GM20000 (cell line): Measurements from ENCODE around the gene UVSSA.
"Not testable (repeated sequence)": the region's sequence is repeated elsewhere in the genome, so short reads cannot be mapped to it uniquely, and the experiment has no call there.

Experiments used
- DNase-seq: peaks from one replicate; pipeline ENCODE4 v3.0.0; 2012; ENCODE audit warnings: low spot score
- TF ChIP-seq, protein P1 (sequence below): IDR thresholded peaks from 2 replicates; pipeline ENCODE4 v1.5.1; 2012; ENCODE audit warnings: mild to moderate bottlenecking, control low read depth; ENCODE audit errors: extremely low read depth, missing control alignments

Gene UVSSA

DNA sequence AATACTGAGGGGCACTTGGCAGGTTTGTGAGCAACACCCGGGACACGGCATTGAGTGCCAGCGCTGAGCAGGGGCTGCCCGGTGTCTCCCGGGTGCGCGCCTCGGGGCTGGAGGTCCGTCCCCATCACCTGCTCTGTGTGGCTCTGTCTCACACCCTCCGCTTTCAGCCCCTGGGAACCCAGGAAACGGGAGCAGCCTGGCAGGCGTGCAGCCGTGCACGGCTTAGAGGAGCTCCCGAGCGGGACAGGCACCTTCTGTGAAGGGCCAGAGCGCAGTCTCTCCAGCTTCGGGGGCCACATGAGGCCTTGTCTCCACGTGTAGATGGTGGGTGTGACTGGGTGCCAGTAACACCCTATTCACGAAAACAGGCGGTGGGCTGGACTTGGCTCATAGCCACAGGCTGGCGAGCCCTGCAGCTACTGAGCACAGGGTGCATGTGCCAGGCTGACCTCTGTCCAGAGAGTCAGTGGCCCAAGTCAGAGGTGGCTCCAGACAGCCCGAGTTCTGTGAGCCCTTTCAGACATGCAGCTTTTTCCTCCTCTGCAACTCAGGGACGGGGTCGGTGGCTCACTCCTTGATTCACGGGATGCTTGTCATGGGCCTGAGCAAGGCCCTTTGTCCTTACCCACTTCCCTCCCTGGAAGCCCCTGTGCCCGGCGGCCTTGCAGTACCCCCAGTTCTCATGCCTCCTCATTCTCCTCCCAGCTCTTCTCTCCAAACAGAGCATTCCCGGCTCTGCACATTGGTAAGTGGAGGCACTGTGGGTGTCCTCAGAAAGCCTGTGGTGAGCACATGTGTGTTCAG lies 23.5 kb downstream of the UVSSA start:
- TF ChIP-seq, protein P1, sequence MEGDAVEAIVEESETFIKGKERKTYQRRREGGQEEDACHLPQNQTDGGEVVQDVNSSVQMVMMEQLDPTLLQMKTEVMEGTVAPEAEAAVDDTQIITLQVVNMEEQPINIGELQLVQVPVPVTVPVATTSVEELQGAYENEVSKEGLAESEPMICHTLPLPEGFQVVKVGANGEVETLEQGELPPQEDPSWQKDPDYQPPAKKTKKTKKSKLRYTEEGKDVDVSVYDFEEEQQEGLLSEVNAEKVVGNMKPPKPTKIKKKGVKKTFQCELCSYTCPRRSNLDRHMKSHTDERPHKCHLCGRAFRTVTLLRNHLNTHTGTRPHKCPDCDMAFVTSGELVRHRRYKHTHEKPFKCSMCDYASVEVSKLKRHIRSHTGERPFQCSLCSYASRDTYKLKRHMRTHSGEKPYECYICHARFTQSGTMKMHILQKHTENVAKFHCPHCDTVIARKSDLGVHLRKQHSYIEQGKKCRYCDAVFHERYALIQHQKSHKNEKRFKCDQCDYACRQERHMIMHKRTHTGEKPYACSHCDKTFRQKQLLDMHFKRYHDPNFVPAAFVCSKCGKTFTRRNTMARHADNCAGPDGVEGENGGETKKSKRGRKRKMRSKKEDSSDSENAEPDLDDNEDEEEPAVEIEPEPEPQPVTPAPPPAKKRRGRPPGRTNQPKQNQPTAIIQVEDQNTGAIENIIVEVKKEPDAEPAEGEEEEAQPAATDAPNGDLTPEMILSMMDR = no peak
- no peak for DNase-seq

DNA sequence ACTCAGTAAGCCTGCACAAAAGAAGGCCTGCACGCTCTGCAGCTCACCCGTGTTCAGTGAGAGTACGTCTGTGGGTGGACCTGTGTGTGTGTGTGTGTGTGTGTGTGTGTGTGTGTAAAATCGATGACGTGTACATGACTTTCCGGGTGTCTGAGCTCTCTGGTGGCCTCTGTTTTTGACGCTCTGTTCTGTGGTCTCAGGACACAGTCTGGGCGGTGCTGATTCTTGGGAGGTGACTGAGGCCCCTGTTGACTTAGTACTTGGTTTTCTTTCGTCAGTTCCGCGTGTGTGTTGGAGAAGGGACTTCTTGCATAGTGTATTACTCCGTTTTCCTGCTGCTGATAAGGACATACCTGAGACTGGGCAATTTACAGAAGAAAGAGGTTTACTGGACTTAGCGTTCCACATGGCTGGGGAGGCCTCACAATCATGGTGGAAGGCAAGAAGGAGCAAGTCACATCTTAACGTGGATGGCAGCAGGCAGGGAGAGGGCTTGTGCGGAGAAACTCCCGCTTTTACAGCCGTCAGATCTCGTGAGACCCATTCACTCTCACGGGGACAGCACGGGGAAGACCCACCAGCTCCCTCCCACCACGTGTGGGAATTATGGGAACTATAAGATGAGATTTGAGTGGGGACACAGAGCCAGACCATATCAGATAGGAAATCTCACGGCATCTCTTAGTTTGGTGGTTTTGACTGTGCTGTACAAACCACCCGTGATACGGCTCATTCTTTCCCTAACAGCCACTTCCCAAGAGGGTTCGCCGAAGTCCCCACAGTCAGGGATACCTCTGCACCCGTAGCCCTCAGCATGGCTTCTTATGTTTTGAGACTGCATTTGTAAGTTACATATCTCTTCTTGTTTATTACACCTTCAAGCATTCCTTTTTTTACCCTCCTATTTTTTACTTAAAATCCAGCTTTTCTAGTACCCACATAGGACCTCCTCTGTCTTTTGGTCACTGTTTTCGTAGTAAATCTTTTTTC lies 24.5 kb downstream of the UVSSA start:
- DNase-seq = no peak
- TF ChIP-seq, protein P1 = no peak

DNA sequence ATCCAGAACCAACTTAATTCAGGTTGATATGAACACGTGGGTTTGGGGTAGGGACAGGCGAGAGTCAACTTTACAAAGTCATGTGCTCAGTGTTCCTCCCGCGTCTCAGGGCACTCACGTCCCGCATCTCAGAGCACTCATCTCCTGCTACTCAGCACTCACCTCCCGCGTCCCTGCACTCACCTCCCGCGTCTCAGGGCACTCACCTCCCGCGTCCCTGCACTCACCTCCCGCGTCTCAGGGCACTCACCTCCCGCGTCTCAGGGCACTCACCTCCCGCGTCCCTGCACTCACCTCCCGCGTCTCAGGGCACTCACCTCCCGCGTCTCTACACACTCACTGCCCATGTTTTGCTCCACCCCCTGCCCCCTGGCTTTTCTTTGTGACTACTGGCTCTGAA lies 25.6 kb downstream of the UVSSA start:
- not testable (repeated sequence) for DNase-seq

DNA sequence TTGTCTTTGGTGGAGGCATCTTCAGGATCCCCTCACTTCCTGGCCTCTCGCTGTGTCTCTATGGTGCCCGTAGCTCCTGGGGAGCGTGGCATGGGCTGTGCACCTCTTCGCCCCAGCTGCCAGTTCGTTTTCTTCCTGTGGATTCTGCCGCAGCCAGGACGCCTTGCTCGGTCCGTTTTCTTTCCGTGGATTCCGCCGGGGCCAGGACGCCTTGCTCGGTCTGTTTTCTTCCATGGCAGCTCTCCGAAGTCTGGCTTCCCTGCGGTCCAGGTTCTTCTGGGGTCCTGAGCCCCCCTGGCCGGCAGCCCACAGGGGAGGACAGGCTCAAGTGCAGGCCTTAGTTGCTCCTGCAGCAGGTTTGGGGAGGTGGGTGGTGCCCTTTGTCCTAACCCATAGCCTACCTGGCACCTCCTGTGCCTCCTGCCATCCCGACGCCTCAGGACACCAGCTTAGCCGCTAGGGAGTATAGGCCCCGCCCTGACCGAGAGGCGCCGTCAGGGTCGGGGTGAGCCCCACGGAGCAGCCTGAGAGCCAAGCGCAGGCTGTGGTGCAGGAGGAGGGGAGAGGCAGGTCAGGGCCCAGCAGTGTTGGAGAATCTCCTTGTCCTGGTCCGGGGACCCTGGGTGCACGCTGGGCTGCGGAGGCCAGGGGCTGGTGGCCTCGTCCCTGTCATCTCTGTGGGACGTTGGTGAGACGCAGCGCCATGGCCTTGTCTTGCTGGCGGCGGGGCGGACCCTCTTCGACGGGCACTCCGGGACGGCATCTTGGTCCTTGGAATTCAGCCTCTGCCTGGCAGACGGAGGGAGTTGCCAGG lies 27.1 kb downstream of the UVSSA start:
- TF ChIP-seq, protein P1 = no peak

DNA sequence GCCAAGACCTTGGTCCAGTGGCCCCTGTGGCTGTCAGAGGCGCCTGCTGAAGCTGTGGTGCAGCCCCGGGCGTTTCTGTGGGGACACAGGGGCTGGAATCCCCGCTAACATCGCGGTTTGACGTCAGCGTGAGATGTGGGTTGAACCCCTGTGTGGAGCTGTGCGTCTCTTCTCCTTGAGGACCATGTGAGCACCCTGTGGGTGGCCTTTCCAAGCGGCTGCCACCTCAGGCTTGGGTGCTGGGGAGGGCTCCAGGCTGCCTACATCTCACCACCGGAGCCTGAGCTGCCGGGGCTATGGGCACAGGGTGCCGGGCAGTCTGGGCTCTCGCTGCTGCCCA lies 27.7 kb downstream of the UVSSA start:
- TF ChIP-seq, protein P1 = no peak

More for the DNA sequence above, 27.1 kb downstream of the UVSSA start:
- no peak for DNase-seq

DNA sequence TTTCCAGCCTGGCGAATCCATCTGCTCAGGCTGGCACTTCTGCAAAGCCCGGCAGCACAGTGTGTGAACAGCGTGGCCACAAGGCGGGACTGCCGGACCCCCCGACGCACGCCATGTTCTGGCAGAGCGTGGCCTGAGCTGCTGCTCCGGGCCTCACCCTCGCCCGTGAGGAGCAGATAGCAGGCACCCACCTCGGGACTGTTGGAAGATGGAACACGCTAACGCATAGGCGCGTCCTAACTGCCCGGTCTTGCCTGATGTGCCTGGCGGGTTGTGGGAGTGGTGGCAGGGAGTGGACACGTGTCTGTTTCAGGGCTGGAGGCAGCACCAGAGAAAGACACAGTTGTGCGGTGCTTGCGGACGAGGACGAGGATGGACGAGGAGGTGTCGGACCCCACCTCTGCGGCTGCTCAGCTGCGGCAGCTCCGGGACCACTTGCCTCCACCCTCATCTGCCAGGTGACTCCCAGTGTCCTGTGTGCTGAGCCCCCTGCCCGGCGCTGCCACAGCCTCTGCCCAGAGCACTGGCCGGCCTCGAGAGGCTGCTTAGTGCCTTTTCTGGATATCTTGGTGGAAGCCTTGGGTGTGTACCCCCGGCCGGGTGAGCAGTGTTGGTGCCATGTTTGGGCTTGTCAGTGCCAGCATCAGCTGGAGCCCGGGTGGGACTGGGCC lies 28.2 kb downstream of the UVSSA start:
- TF ChIP-seq, protein P1 = no peak
- no peak for DNase-seq

More for the DNA sequence above, 27.7 kb downstream of the UVSSA start:
- DNase-seq = no peak

DNA sequence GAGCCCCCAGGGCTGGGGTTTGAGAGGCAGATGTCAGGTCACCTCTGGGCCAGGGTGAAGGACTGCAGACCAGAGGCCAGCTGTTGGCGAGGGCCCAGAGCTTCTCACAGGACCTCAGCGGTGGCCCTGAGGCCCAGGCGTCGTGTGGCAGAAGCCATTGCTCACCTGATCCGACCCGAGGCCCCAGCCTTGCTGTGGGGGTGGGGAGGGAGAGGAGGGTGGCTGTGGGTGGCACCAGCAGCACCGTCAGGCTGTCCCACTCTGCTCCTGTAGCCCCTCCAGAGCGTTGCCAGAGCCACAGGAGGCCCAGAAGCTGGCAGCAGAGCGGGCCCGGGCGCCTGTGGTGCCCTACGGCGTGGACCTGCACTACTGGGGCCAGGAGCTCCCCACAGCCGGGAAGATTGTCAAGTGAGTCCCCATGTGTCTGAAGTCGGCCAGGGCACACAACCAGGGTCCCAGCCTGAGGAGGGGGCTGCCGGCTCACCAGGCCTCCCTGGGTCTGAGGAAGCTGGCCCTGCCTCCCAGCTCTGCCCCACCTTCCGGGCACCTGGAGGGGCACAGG lies 28.8 kb downstream of the UVSSA start:
- TF ChIP-seq, protein P1 = no peak
- no peak for DNase-seq
